ENCODE data around the gene SHOC2.
"Not testable (repeated sequence)": the region's sequence is repeated elsewhere in the genome, so short reads cannot be mapped to it uniquely, and the experiment has no call there.

DNA sequence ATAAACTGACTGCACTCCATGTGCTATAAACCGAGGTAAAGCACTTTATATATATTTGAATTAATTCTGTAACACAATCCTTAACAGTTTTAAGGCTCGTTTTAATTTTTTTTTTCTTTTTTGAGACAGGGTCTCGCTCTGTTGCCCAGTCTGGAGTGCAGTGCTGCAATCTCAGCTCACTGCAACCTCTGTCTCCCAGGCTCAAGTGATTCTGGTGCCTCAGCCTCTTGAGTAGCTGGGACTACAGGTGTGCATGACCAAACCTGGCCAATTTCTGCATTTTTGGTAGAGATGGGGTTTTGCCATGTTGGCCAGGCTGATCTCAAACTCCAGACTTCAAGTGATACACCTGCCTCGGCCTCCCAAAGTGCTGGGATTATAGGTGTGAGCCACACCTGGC lies 3.8 kb upstream of the SHOC2 start:
- TF ChIP-seq RAD21 (IDR thresholded peaks at IDR 0.05 in 1 of 2, conservative IDR thresholded peaks at IDR 0.05 in 1 of 2; ENCODE audit: low read depth in 2 of 2, low read length in 2 of 2); CTCF (IDR thresholded peaks at IDR 0.05; ENCODE audit: control extremely low read depth in 1 of 3, insufficient read depth in 1 of 3, low read depth in 1 of 3, low read length in 3 of 3); EP300 (IDR thresholded peaks at IDR 0.05; ENCODE audit: borderline replicate concordance in 1 of 2, low read depth in 2 of 2, low read length in 2 of 2); ATF3 (IDR thresholded peaks at IDR 0.05; ENCODE audit: insufficient read depth, low read depth, low read length); YY1 (IDR thresholded peaks at IDR 0.05; ENCODE audit: low read depth, low read length); POLR2AphosphoS5 (IDR thresholded peaks at IDR 0.05; ENCODE audit: low read depth, low read length); KDM1A (IDR thresholded peaks at IDR 0.05; ENCODE audit: borderline replicate concordance, low read length): not testable (repeated sequence)
- TF ChIP-seq, protein P1, sequence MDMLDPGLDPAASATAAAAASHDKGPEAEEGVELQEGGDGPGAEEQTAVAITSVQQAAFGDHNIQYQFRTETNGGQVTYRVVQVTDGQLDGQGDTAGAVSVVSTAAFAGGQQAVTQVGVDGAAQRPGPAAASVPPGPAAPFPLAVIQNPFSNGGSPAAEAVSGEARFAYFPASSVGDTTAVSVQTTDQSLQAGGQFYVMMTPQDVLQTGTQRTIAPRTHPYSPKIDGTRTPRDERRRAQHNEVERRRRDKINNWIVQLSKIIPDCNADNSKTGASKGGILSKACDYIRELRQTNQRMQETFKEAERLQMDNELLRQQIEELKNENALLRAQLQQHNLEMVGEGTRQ (IDR thresholded peaks at IDR 0.05; ENCODE audit: low read length): not testable (repeated sequence)

Data from H1 (cell line).